ENCODE results near the gene LONRF3. TPM values are rescaled to one million over a fixed set of nuclear protein-coding genes. Genes with fewer than 3 reads are reported as not detected.
A peak's percentile ranks its signal among the peaks of the same experiment; 100 is the strongest.

LONRF3 gene
- total and polyA plus RNA-seq, 8 donors: 1.4 to 7.1 (median 3.6) TPM

DNA sequence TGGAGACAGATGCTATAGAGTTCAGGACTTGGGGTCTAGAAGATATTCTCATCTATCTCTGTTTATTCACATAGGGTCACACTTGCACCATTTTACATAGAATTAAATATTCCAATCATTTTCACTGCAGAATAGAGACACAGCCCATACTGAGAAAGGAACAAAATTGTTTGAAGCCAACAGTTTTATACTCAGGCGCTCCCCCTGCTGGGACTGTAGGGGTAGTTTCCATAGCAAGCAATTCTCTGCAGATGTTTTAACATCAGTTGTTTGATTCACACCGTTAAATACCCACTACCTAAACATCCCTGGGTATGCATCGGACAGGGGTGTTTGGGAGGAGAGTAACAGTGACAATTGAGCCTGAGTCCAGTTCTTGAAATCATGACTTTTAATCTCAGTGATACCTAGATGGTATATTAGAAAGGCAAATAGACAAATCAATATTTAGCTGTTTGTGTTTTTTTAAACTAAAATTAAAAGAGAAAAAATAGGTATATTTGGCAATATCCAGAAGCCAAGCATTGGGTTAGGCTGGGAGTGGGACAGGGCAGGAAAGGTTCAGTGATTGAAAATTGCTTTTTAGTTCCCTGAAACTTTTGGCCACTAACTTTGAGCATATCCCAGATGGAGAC is 33.8 kb downstream of the LONRF3 start:
- TF ChIP-seq, protein P1, sequence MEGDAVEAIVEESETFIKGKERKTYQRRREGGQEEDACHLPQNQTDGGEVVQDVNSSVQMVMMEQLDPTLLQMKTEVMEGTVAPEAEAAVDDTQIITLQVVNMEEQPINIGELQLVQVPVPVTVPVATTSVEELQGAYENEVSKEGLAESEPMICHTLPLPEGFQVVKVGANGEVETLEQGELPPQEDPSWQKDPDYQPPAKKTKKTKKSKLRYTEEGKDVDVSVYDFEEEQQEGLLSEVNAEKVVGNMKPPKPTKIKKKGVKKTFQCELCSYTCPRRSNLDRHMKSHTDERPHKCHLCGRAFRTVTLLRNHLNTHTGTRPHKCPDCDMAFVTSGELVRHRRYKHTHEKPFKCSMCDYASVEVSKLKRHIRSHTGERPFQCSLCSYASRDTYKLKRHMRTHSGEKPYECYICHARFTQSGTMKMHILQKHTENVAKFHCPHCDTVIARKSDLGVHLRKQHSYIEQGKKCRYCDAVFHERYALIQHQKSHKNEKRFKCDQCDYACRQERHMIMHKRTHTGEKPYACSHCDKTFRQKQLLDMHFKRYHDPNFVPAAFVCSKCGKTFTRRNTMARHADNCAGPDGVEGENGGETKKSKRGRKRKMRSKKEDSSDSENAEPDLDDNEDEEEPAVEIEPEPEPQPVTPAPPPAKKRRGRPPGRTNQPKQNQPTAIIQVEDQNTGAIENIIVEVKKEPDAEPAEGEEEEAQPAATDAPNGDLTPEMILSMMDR (IDR thresholded peaks at IDR 0.05): peak; percentile 30 to 62 (median 42)
- intact Hi-C loops (cut with DNase I): loop anchor here in 2 of 3 donors (10.0 kb wide), 2 partner anchors 153 to 163 kb away; no protein-coding TSS in a partner anchor
- no peaks in the 10 kb centered on the region for H3K4me1 ChIP-seq
- peaks cover 0 to 4% (median 0%) of the 10 kb centered on the region in 4 donors for H3K27me3 ChIP-seq
- FAIRE-seq (peak; percentile 70), DNase-seq (no peak), ATAC-seq (peak in 3 of 4 donors; percentile 38 to 65 (median 54))
- H3K9me3 ChIP-seq: no peaks in the 10 kb centered on the region
- no peak overlapping the region for H3K4me3 ChIP-seq
- H3K36me3 ChIP-seq: no peaks in the 10 kb centered on the region
- H3K27ac ChIP-seq: no peak overlapping the region
- WGBS, 2 donors: 20 to 31% methylated on average over 3 of the region's 3 CpGs

DNA sequence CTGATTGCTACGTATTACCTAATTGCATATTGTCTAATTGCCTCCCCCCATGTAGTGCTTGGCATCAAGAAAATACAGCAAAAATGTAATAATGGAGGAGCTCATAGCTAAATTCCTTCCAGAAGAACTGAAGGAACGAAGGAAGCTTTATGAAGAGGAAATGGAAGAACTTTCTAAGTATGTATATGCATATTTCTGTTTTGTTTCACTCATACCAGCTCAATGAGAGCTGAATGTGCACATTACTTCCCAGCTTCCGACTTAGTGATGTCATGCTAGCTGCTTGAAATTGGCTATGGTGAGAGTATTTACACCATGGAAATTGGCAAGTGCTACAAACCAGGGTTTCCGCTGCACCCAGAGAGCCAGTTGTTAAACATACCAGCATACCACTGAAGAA is 34.7 kb downstream of the LONRF3 start:
- intact Hi-C loops (cut with DNase I): loop anchor here in 2 of 3 donors (10.0 kb wide), 2 partner anchors 154 to 164 kb away; no protein-coding TSS in a partner anchor
- no peak for ATAC-seq
- 76 to 95% methylated on average over 4 of the region's 4 CpGs for WGBS, 2 donors

DNA sequence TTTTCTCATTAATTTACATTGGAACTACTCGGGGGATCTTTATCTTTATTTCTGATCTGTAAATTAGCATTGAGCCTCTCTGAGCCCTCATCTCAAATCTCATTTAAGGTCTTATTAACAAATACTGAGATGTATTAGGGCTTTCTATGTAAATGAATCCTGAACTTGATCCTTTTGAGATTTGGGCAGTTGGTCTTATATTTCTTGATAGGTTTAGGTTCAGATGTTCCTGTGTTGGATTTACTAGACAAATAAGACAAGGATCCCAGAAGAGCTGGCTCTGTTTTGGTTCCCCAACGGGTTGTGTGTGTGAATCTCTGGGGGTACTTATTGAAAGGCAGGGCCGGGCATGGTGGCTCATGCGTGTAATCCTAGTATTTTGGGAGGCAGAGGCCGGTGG is 36.1 kb downstream of the LONRF3 start:
- FAIRE-seq (no peak), DNase-seq (no peak), ATAC-seq (no peak)
- intact Hi-C loops (cut with DNase I): no loop called here
- Histone ChIP-seq H3K4me1 (no peaks in the 10 kb centered on the region), H3K4me3 (no peak overlapping the region), H3K36me3 (no peaks in the 10 kb centered on the region), H3K9me3 (no peaks in the 10 kb centered on the region), H3K27me3 (peaks cover 0 to 4% (median 0%) of the 10 kb centered on the region in 4 donors), H3K27ac (no peak overlapping the region)
- TF ChIP-seq, protein P1 (IDR thresholded peaks at IDR 0.05): no peak
- WGBS, 2 donors: 77 to 91% methylated on average over 5 of the region's 5 CpGs

More for the DNA sequence above, 34.7 kb downstream of the LONRF3 start:
- no peaks in the 10 kb centered on the region for H3K9me3 ChIP-seq
- H3K4me3 ChIP-seq: no peak overlapping the region
- no peak for FAIRE-seq
- H3K27me3 ChIP-seq: peaks cover 0 to 4% (median 0%) of the 10 kb centered on the region in 4 donors
- H3K27ac ChIP-seq: no peak overlapping the region
- no peak for DNase-seq
- TF ChIP-seq, protein P1 (IDR thresholded peaks at IDR 0.05): no peak
- no peaks in the 10 kb centered on the region for H3K36me3 ChIP-seq
- no peaks in the 10 kb centered on the region for H3K4me1 ChIP-seq

DNA sequence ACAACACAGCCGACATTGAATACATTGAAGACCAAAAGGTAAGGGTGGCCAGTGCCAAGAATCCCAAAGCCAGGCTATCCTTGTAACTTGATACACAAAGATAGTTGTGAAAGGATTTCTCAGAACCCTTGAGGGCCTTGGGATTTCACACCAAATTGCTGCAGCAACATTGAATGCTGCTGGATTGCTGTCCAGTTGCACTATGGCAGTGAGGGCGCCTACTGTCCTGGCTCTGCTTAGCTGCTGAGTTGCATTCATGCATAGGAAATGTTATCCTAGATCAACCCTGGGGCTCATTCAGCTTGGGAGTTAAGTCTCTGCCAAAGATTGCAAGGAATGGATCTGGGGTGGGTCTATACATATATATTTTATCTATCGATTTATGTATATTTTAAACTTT is 38.7 kb downstream of the LONRF3 start:
- ATAC-seq: no peak
- Histone ChIP-seq H3K27ac (no peak overlapping the region), H3K27me3 (peaks cover 0 to 4% (median 0%) of the 10 kb centered on the region in 4 donors), H3K4me1 (no peaks in the 10 kb centered on the region), H3K36me3 (peaks cover 0 to 7% (median 0%) of the 10 kb centered on the region in 3 donors), H3K4me3 (no peak overlapping the region), H3K9me3 (no peaks in the 10 kb centered on the region)
- no peak for DNase-seq
- intact Hi-C loops (cut with DNase I): no loop called here
- no peak for FAIRE-seq
- TF ChIP-seq, protein P1 (IDR thresholded peaks at IDR 0.05): no peak
- WGBS, 2 donors: 87 to 92% methylated on average over 3 of the region's 3 CpGs
